Muscle of leg (tissue), 11 donors: Measurements from ENCODE around the gene RIPK3. TPM values are rescaled to one million over a fixed set of nuclear protein-coding genes. Genes with fewer than 3 reads are reported as not detected.
A peak's percentile ranks its signal among the peaks of the same experiment; 100 is the strongest.
"Not testable (repeated sequence)": the region's sequence is repeated elsewhere in the genome, so short reads cannot be mapped to it uniquely, and the experiment has no call there.

Source experiments
- DNase-seq: peaks from one replicate; pipeline ENCODE4 v3.0.0; 2013
- H3K27ac ChIP-seq: one replicate; pipeline ENCODE4 v1.5.1; 2013; ENCODE audit warnings: mild to moderate bottlenecking, low read length, control low read depth
- H3K27me3 ChIP-seq: one replicate; pipeline ENCODE4 v1.6.1; 2013; ENCODE audit warnings: low read length; ENCODE audit not compliant: control insufficient read depth, insufficient read depth
- H3K36me3 ChIP-seq: one replicate; pipeline ENCODE4 v1.6.1; 2013; ENCODE audit warnings: low read length; ENCODE audit not compliant: control insufficient read depth, insufficient read depth
- H3K4me1 ChIP-seq: one replicate; pipeline ENCODE4 v1.6.1; 2013; ENCODE audit warnings: low read length; ENCODE audit not compliant: control insufficient read depth, insufficient read depth
- H3K4me3 ChIP-seq: one replicate; pipeline ENCODE4 v1.5.1; 2013; ENCODE audit warnings: low read length, control low read depth
- H3K9me3 ChIP-seq: replicated peaks from 2 replicates; pipeline ENCODE4 v1.6.1; 2013; ENCODE audit warnings: low read depth, low read length; ENCODE audit not compliant: control insufficient read depth
- WGBS: methylation state at CpG from one replicate; pipeline ENCODE4 v1.1.5; 2013; ENCODE audit warnings: missing lambda C conversion rate; ENCODE audit not compliant: insufficient coverage; 5-methylcytosine and 5-hydroxymethylcytosine counted together
- polyA plus RNA-seq, 8 donors: library from polyadenylated mRNA; unstranded; fragments of 120-200 nt; gene quantifications; one replicate each; pipeline versions ENCODE4 v1.2.1 to v1.2.3, GENCODE V29; 2013; ENCODE audit warnings: inconsistent platforms in 1 of 8, low replicate concordance in 1 of 8; ENCODE audit not compliant: insufficient read length in 8 of 8, insufficient read depth in 1 of 8
- total RNA-seq: library from RNA; stranded (reverse); fragments of 120-200 nt; gene quantifications from one replicate; pipeline ENCODE4 v1.2.4, GENCODE V29; 2013

Gene RIPK3
- total and polyA plus RNA-seq, 9 donors = 1.1 to 3.6 (median 1.3) TPM

DNA sequence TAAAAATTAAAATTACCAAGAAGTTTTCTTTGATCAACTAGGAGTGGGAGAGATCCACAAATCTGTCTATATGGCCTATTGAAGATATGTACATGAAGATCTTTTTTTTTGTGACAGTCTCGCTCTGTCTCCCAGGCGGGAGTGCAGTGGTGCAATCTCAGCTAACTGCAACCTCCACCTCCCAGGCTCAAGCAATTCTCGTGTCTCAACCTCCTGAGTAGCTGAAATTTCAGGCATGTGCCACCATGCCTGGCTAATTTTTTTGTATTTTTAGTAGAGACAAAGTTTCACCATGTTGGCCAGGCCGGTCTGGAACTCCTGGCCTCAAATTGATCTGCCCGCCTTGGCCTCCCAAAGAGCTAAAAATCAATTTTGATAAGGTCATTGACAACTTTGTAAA lies 23.6 kb upstream of the RIPK3 start:
- Histone ChIP-seq H3K4me1 (peaks cover 27% of the 10 kb centered on the region), H3K4me3 (no peak overlapping the region), H3K27me3 (peaks cover 2% of the 10 kb centered on the region), H3K27ac (no peak overlapping the region), H3K9me3 (no peaks in the 10 kb centered on the region), H3K36me3 (no peaks in the 10 kb centered on the region)
- no CpG with 5 or more reads among the region's 5 CpGs for whole genome bisulfite sequencing
- DNase-seq = no peak

DNA sequence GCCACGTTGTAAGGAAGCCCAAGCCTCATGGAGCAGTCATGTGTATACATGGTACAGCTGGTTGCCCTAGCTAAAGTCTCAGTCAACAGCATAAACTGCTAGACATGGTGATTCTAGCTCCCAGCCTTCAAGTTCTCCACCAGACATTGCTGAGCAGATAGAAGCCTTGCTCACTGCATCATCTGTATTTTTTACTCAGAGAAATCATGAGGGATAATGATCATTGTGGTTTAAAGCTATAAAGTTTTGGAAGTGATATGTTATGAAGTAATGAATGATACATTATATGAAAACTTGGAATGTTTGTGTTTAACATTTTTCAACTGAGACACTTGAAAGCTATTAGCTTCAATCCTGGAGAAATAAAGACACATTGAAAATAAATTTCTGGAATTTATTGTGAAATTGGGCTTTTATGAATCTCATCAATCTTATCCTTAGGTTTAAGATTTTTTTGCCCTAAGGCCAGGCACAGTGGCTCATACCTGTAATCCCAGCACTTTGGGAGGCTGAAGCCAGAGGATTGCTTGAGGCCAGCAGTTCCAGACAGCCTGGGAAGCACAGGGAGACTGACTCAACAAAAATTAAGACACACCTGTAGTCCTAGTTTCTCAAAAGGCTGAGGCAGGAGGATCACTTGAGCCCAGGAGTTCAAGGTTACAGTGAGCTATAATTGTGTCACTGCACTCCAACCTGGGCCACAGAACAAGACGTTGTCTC lies 22.6 kb upstream of the RIPK3 start:
- WGBS = 40% methylated on average over 1 of the region's 2 CpGs
- H3K36me3 ChIP-seq = no peaks in the 10 kb centered on the region
- DNase-seq = no peak
- peaks cover 20% of the 10 kb centered on the region for H3K4me1 ChIP-seq
- H3K27ac ChIP-seq = no peak overlapping the region
- no peak overlapping the region for H3K4me3 ChIP-seq
- H3K9me3 ChIP-seq = no peaks in the 10 kb centered on the region
- peaks cover 3% of the 10 kb centered on the region for H3K27me3 ChIP-seq

DNA sequence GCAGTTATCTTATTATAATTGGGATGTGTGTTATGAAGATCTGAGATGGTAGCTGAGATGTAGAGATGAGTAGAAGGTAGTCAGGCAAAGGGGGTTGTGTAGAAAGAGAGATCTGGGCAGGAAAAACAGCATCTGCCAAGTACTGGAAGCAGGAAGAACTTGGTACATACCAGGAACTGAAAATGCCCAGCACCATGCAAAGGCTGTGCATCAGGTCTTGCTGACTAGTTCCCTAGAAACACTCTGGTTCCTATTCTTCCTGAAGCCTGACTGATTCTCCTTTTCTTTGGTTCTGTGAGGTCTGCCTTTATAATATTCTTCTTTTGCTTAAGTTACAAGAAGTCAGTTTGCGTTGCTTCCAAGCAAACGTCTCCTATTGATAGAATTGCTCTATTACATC lies 21.5 kb upstream of the RIPK3 start:
- Histone ChIP-seq H3K27ac (no peak overlapping the region), H3K4me1 (peaks cover 11% of the 10 kb centered on the region), H3K36me3 (no peaks in the 10 kb centered on the region), H3K4me3 (no peak overlapping the region), H3K27me3 (peaks cover 2% of the 10 kb centered on the region), H3K9me3 (no peaks in the 10 kb centered on the region)
- WGBS = no CpG with 5 or more reads among the region's 2 CpGs
- peak; percentile 42 for DNase-seq

DNA sequence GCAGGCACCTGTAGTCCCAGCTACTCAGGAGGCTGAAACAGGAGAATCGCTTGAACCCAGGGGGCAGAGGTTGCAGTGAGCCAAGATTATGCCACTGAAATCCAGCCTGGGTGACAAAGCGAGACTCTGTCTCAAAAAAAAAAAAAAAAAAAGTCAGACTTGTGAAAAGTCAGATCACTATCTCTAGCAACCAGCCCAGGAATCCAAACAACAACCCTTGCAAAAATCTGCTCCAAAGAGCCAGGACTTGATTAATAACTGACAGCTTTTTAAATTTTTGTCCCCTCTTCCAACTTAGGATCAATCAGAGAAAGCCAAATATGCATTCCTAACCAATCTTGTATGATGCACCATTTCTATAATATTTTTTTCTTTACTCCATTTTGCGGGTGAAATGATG lies 20.5 kb upstream of the RIPK3 start:
- Histone ChIP-seq H3K4me3 (no peak overlapping the region), H3K4me1 (peaks cover 2% of the 10 kb centered on the region), H3K27ac (no peak overlapping the region), H3K9me3 (no peaks in the 10 kb centered on the region), H3K27me3 (peaks cover 2% of the 10 kb centered on the region), H3K36me3 (no peaks in the 10 kb centered on the region)
- WGBS = no CpG with 5 or more reads among the region's 3 CpGs
- DNase-seq = no peak

DNA sequence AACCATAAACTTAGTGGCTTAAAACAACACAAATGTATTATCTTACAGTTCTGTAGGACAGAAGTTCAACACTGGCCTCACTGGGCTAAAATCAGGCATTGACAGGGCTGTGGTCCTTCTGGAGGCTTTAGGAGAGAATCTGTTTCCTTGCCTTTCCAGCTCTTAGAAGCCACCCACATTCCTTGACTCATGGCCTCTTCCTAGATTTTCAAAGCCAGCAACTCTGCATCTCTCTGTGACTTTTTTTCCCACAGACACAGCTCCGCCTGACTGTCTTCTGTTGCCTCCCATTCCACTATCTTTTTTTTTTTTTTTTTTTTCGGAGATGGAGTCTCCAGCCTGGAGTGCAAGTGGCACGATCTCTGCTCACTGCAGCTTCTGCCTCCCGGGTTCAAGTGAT lies 16.4 kb upstream of the RIPK3 start:
- H3K9me3 ChIP-seq = no peaks in the 10 kb centered on the region
- no CpG with 5 or more reads among the region's 4 CpGs for WGBS
- no peak overlapping the region for H3K27ac ChIP-seq
- H3K4me1 ChIP-seq = no peaks in the 10 kb centered on the region
- no peaks in the 10 kb centered on the region for H3K36me3 ChIP-seq
- H3K27me3 ChIP-seq = peaks cover 8% of the 10 kb centered on the region
- no peak overlapping the region for H3K4me3 ChIP-seq
- DNase-seq = no peak

DNA sequence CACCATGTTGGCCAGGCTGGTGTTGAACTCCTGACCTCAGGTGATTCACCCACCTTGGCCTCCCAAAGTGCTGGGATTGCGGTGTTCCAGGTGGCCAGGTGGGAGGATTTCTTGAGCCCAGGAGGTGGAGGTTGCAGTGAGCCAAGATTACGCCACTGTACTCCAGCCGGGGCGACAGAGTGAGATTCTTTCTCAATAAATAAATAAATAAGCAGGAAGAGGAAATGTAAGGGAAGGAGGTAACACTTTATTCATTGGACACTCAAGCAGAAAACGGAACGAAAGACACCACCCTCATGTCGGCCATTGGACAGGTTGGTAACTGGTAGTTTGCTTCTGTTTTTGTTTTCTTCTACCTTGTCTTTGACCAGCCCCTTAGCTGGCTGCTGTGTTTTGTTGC lies 15.2 kb upstream of the RIPK3 start:
- no peak for DNase-seq
- 83% methylated on average over 1 of the region's 7 CpGs for WGBS
- no peaks in the 10 kb centered on the region for H3K9me3 ChIP-seq
- H3K4me1 ChIP-seq = no peaks in the 10 kb centered on the region
- H3K27me3 ChIP-seq = peaks cover 12% of the 10 kb centered on the region
- no peak overlapping the region for H3K27ac ChIP-seq
- H3K4me3 ChIP-seq = no peak overlapping the region
- H3K36me3 ChIP-seq = no peaks in the 10 kb centered on the region

DNA sequence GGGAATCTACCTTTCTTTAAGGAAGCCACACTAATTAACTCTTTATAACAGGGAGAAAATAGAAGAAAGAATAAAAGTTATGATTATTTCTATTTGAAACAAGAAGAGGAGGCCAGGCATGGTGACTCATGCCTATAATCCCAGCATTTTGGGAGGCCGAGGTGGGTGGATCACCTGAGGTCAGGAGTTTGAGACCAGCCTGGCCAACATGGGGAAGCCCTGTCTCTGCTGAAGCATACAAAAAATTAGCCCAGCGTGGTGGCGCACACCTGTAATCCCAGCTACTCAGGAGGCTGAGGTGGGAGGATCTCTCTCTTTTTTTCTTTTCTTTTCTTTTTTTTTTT lies 14.7 kb upstream of the RIPK3 start:
- DNase-seq, H3K4me3 ChIP-seq, H3K27ac ChIP-seq, H3K4me1 ChIP-seq, H3K9me3 ChIP-seq, H3K36me3 ChIP-seq: not testable (repeated sequence)
- 50% methylated on average over 1 of the region's 3 CpGs for WGBS
- H3K27me3 ChIP-seq = peaks cover 12% of the 10 kb centered on the region

DNA sequence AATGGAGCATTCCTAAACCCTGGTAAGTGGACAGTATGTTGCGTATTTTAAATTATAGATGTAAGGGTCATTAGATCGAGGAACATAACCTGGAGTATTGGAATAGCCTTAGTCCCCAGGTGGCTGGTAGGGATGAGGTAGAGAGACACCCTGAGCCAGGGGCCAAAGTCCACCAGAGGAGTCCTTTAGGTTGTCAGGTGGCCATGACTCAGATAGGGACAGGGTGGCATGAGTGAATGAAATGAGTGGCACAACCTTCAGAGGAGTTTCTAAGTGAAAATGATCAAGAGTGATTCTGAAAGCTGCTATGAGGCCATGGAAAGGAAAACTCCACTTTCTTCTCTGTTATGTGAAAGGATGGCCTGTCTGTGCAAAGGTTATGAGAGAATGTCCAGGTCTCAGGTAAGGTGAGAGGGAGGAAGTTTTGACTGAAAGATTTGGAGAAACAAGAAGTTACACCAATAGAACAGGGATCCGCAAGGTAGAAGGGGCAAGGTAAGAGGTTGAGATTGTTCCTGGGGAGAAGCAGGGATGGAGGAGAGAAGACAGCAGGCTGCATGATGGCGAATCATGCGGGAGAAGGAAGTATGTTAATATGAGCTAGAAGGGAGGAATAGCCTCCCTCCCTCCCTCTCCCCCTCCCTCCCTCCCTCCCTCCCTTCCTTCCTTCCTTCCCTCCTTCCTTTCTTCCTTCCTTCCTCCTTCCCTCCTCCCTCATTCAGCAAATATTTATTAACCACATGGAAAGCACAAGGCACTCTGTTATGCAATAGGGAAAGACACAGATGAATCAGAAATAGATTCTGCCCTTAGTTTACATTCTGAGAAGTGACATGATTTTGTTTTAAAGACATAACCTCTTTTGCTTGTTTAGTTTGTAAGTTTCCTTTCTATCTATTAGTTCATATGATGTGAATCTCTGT lies 14.0 kb upstream of the RIPK3 start:
- 96% methylated on average over 3 of the region's 5 CpGs for whole genome bisulfite sequencing
- no peak overlapping the region for H3K4me3 ChIP-seq
- no peaks in the 10 kb centered on the region for H3K9me3 ChIP-seq
- peaks cover 12% of the 10 kb centered on the region for H3K27me3 ChIP-seq
- peak; percentile 21 for DNase-seq
- no peaks in the 10 kb centered on the region for H3K4me1 ChIP-seq
- no peak overlapping the region for H3K27ac ChIP-seq
- H3K36me3 ChIP-seq = no peaks in the 10 kb centered on the region

DNA sequence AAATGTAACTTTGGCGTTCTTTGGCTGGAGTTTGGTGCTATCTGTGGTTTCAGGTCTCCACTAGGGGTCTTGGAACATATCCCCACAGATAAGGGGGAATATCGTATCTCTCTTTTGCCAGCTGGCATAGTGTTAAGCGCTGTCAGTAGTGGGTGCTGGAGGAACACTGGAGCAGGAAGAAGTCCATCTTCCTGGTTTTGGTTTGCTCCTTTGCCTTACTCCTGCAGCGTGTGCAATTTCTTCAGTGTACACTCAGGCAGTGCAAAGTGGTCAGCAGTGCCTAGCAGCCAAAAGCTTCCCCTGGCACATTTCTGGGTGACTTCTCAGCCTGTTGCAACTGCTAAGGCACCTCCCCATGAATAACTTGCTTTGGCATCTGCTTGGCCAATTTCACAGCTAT lies 11.7 kb upstream of the RIPK3 start:
- DNase-seq = peak; percentile 55
- H3K9me3 ChIP-seq = no peaks in the 10 kb centered on the region
- H3K27ac ChIP-seq = no peak overlapping the region
- no peak overlapping the region for H3K4me3 ChIP-seq
- WGBS = 18% methylated on average over 2 of the region's 4 CpGs
- H3K36me3 ChIP-seq = no peaks in the 10 kb centered on the region
- H3K4me1 ChIP-seq = no peaks in the 10 kb centered on the region
- peaks cover 12% of the 10 kb centered on the region for H3K27me3 ChIP-seq

DNA sequence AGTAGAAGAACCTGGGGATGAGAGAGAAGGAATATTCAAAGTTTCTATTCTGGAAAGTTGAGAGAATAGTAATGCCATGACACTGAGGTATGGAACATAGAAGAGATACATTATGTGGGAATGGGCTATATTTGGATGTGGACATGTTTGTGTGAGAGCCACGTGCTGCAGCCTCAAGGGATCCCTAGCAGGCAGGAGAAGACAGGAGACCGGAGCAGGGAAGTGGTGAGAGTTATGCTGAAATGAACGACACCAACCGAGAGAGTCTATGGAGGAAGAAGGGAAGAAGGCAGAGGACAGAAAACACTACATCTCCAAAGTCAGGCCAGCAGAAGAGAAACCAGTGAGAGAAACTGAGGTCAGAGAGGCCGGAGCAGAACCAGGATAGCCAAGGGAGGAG lies 10.0 kb upstream of the RIPK3 start:
- H3K4me1 ChIP-seq = no peaks in the 10 kb centered on the region
- DNase-seq = no peak
- peaks cover 22% of the 10 kb centered on the region for H3K27me3 ChIP-seq
- H3K9me3 ChIP-seq = no peaks in the 10 kb centered on the region
- no peak overlapping the region for H3K27ac ChIP-seq
- H3K4me3 ChIP-seq = no peak overlapping the region
- 55% methylated on average over 3 of the region's 5 CpGs for WGBS
- no peaks in the 10 kb centered on the region for H3K36me3 ChIP-seq
